Measurements from ENCODE around the gene GOLGA1. TPM values are rescaled to one million over a fixed set of nuclear protein-coding genes. Genes with fewer than 3 reads are reported as not detected.

GOLGA1 gene
- polyA plus RNA-seq, 1 of the 3 experiments (the other 2 are of a cell fraction), result 10.0 TPM

DNA sequence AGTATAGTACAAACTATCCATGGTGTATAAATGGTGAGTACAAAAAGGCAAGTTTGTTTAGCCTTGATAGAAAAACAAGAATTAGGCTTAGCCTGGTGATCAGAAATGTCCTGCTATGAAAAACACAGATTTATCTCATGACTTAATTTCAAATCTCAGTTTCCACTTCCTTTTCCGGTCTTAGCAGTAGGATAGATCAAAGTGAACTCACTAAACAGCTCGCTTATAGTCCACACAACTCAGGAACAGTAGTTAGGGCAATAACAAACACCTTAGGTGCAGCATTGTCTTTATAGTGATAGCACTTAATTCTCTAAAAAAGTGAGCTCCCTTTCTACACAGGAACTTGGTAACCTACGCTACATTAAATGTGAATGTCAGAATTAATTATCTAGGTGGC, 11.4 kb downstream of the GOLGA1 start:
- no peak for DNase-seq
- H4K20me1 ChIP-seq (ENCODE audit: insufficient read depth), result no peaks in the 10 kb centered on the region
- H3K27me3 ChIP-seq (ENCODE audit: insufficient read depth), result no peaks in the 10 kb centered on the region
- no peak overlapping the region for H3K9ac ChIP-seq
- H2AFZ ChIP-seq (ENCODE audit: low read depth), result no peak overlapping the region
- peaks cover 66 to 72% of the 10 kb centered on the region in 2 experiments for H3K36me3 ChIP-seq (replicated peaks in 1 of 2; ENCODE audit: control insufficient read depth in 1 of 2, insufficient read depth in 2 of 2, low read length in 1 of 2)
- no peak overlapping the region for H3K27ac ChIP-seq (ENCODE audit: low read depth in 2 of 2, low read length in 1 of 2)
- no peak overlapping the region for H3K4me2 ChIP-seq
- H3K4me3 ChIP-seq (ENCODE audit: low read depth in 2 of 2, low read length in 1 of 2), result no peak overlapping the region
- no peaks in the 10 kb centered on the region for H3K9me2 ChIP-seq
- no peaks in the 10 kb centered on the region; a peak in 1 of 4 replicates for H3K4me1 ChIP-seq (ENCODE audit: control insufficient read depth in 1 of 2, insufficient read depth in 2 of 2, low read depth in 1 of 2, low read length in 1 of 2)
- no peaks in the 10 kb centered on the region for H3K9me3 ChIP-seq
- POLR2A ChIA-PET, result no interaction called here
- 94% methylated on average over 3 of the region's 3 CpGs for WGBS (ENCODE audit: low lambda C conversion rate)
- CTCF ChIA-PET, result interaction anchor here (0.9 to 2.5 kb wide), 3 partner anchors 27 to 311 kb away, joined by 3 to 9 read pairs (median 3); partner anchors contain the start of genes HSPA5 and WDR38
- H3F3A ChIP-seq (replicated peaks; ENCODE audit: insufficient read depth), result peaks cover 1% of the 10 kb centered on the region
- TF ChIP-seq GABPA (IDR thresholded peaks at IDR 0.05; ENCODE audit: low read depth), result no peak
- TF ChIP-seq FOXM1 (IDR thresholded peaks at IDR 0.05; ENCODE audit: low read depth), result no peak
- no peak for TF ChIP-seq TCF12 (IDR thresholded peaks at IDR 0.05)
- TF ChIP-seq EP300 (IDR thresholded peaks at IDR 0.05; ENCODE audit: borderline replicate concordance in 1 of 2, low read depth in 1 of 2, low read length in 1 of 2), result no peak
- no peak for TF ChIP-seq USF1 (IDR thresholded peaks at IDR 0.05; ENCODE audit: borderline replicate concordance, low read depth)
- TF ChIP-seq FOXJ3 (CRISPR knock-in tag; IDR thresholded peaks at IDR 0.05), result no peak
- TF ChIP-seq IRF3 (IDR thresholded peaks at IDR 0.05; ENCODE audit: low read depth, low read length), result no peak
- no peak for TF ChIP-seq GATA2 (CRISPR knock-in tag; IDR thresholded peaks at IDR 0.05)
- no peak for TF ChIP-seq MEF2A (IDR thresholded peaks at IDR 0.05; ENCODE audit: borderline replicate concordance, low read depth)
- TF ChIP-seq, protein P1, sequence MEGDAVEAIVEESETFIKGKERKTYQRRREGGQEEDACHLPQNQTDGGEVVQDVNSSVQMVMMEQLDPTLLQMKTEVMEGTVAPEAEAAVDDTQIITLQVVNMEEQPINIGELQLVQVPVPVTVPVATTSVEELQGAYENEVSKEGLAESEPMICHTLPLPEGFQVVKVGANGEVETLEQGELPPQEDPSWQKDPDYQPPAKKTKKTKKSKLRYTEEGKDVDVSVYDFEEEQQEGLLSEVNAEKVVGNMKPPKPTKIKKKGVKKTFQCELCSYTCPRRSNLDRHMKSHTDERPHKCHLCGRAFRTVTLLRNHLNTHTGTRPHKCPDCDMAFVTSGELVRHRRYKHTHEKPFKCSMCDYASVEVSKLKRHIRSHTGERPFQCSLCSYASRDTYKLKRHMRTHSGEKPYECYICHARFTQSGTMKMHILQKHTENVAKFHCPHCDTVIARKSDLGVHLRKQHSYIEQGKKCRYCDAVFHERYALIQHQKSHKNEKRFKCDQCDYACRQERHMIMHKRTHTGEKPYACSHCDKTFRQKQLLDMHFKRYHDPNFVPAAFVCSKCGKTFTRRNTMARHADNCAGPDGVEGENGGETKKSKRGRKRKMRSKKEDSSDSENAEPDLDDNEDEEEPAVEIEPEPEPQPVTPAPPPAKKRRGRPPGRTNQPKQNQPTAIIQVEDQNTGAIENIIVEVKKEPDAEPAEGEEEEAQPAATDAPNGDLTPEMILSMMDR (IDR thresholded peaks at IDR 0.05), result no peak
- no peak for TF ChIP-seq TAF1 (IDR thresholded peaks at IDR 0.05; ENCODE audit: borderline replicate concordance, low read depth, low read length)
- TF ChIP-seq FOSL2 (IDR thresholded peaks at IDR 0.05; ENCODE audit: borderline replicate concordance, low read depth), result no peak
- TF ChIP-seq MXI1 (IDR thresholded peaks at IDR 0.05; ENCODE audit: low read depth, low read length), result no peak
- H3K79me2 ChIP-seq (ENCODE audit: insufficient read depth), result no peaks in the 10 kb centered on the region

DNA sequence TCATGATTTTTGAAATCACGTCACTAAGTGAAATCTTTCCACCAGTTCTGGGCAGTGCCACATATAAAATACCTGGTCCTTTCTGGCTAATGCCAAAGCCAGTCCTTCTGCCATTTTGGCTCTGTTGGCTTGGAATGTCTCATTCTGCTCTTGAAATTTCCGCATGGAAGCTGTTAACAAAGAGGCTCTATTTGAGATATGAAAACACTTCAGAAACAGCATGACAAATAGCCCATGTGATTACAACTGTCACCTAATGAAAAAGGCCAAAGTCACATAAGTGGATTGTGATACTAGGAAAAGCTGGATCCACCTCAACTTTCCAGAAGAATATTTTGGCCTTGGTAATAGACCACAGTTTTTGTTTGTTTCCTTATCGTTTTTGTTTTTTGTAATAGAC, 12.8 kb downstream of the GOLGA1 start:
- Histone ChIP-seq H3K9me3 (no peaks in the 10 kb centered on the region), H3K9me2 (no peaks in the 10 kb centered on the region), H3K4me3 (ENCODE audit: low read depth in 2 of 2, low read length in 1 of 2) (no peak overlapping the region), H3K9ac (no peak overlapping the region), H2AFZ (ENCODE audit: low read depth) (no peak overlapping the region), H3K36me3 (replicated peaks in 1 of 2; ENCODE audit: control insufficient read depth in 1 of 2, insufficient read depth in 2 of 2, low read length in 1 of 2) (peaks cover 63 to 67% of the 10 kb centered on the region in 2 experiments), H4K20me1 (ENCODE audit: insufficient read depth) (no peaks in the 10 kb centered on the region), H3K4me1 (ENCODE audit: control insufficient read depth in 1 of 2, insufficient read depth in 2 of 2, low read depth in 1 of 2, low read length in 1 of 2) (no peaks in the 10 kb centered on the region), H3K4me2 (no peak overlapping the region), H3K27ac (ENCODE audit: low read depth in 2 of 2, low read length in 1 of 2) (no peak overlapping the region), H3K27me3 (ENCODE audit: insufficient read depth) (no peaks in the 10 kb centered on the region), H3K79me2 (ENCODE audit: insufficient read depth) (no peaks in the 10 kb centered on the region), H3F3A (replicated peaks; ENCODE audit: insufficient read depth) (no peaks in the 10 kb centered on the region)
- no peak for DNase-seq
- ChIA-PET POLR2A (no interaction called here), CTCF (interaction anchor here (2.5 kb wide), 1 partner anchor 75 kb away, joined by 9 read pairs; the partner anchor contains the start of gene WDR38)
- 97% methylated on average over 3 of the region's 3 CpGs for WGBS (ENCODE audit: low lambda C conversion rate)
- TF ChIP-seq PBX3 (IDR thresholded peaks at IDR 0.05) (no peak), CHD2 (IDR thresholded peaks at IDR 0.05; ENCODE audit: low read length, partially characterized antibody) (no peak), SIN3A (IDR thresholded peaks at IDR 0.05; ENCODE audit: borderline replicate concordance, low read depth, low read length) (no peak), RAD21 (IDR thresholded peaks at IDR 0.05; ENCODE audit: low read length) (no peak), MXI1 (IDR thresholded peaks at IDR 0.05; ENCODE audit: low read depth, low read length) (no peak), MEF2A (IDR thresholded peaks at IDR 0.05; ENCODE audit: borderline replicate concordance, low read depth) (no peak), NFIC (IDR thresholded peaks at IDR 0.05; ENCODE audit: borderline replicate concordance) (no peak), USF1 (IDR thresholded peaks at IDR 0.05; ENCODE audit: borderline replicate concordance, low read depth) (no peak), FOSL2 (IDR thresholded peaks at IDR 0.05; ENCODE audit: borderline replicate concordance, low read depth) (no peak), RFX5 (IDR thresholded peaks at IDR 0.05; ENCODE audit: low read length) (no peak), RCOR1 (IDR thresholded peaks at IDR 0.05; ENCODE audit: low read length) (no peak), EP300 (IDR thresholded peaks at IDR 0.05; ENCODE audit: borderline replicate concordance in 1 of 2, low read depth in 1 of 2, low read length in 1 of 2) (no peak), ELF1 (IDR thresholded peaks at IDR 0.05) (no peak)
- TF ChIP-seq, protein P2, sequence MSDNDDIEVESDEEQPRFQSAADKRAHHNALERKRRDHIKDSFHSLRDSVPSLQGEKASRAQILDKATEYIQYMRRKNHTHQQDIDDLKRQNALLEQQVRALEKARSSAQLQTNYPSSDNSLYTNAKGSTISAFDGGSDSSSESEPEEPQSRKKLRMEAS (IDR thresholded peaks at IDR 0.05; ENCODE audit: low read depth), result no peak
